GM19193 (cell line): ENCODE data around the gene POLG.

Source experiments
- POLR2A ChIP-seq: IDR thresholded peaks from 4 replicates; pipeline ENCODE4 v1.6.1; 2011; ENCODE audit not compliant: insufficient read depth, insufficient read length; ENCODE audit errors: extremely low read depth

The POLG gene

GRCh38 chr15:89374086-89374981 is 39.7 kb upstream of the POLG start:
- TF ChIP-seq POLR2A: no peak

- TF ChIP-seq POLR2A: no peak
Measured at GRCh38 chr15:89372069-89372935, 37.7 kb upstream of the POLG start.

- no peak for TF ChIP-seq POLR2A
Measured at GRCh38 chr15:89371228-89372044, 36.8 kb upstream of the POLG start.

GRCh38 chr15:89370978-89371227 is 36.3 kb upstream of the POLG start:
- TF ChIP-seq POLR2A: no peak

- TF ChIP-seq POLR2A: no peak
Measured at GRCh38 chr15:89370120-89370977, 35.7 kb upstream of the POLG start.

- TF ChIP-seq POLR2A: no peak
Measured at GRCh38 chr15:89369341-89369947, 34.8 kb upstream of the POLG start.

GRCh38 chr15:89368566-89369223 is 34.1 kb upstream of the POLG start:
- no peak for TF ChIP-seq POLR2A

- TF ChIP-seq POLR2A: no peak
Measured at GRCh38 chr15:89367485-89368451, 33.1 kb upstream of the POLG start.

- TF ChIP-seq POLR2A: no peak
Measured at GRCh38 chr15:89366656-89367393, 32.2 kb upstream of the POLG start.

- TF ChIP-seq POLR2A: no peak
Measured at GRCh38 chr15:89365462-89366065, 30.9 kb upstream of the POLG start.
